Body of pancreas (tissue), 4 donors: Measurements from ENCODE around the gene IQCF2.

Experiments used
- POLR2A ChIP-seq, 3 donors: fragments of 450-650 bp; IDR thresholded peaks; one replicate each; pipeline ENCODE4 v1.6.1; 2016; ENCODE audit warnings: antibody characterized with exemption in 3 of 3, mild to moderate bottlenecking in 2 of 3
- TF ChIP-seq, protein P1 (sequence below), 7 experiments: fragments of 450-650 bp in 4 of 7; fragments of 200-600 bp in 3 of 7; sonication (generic) in 3 of 7; IDR thresholded peaks; one replicate each; pipeline ENCODE4 v1.5.1; 2016 to 2019; ENCODE audit warnings: antibody characterized with exemption in 7 of 7

DNA sequence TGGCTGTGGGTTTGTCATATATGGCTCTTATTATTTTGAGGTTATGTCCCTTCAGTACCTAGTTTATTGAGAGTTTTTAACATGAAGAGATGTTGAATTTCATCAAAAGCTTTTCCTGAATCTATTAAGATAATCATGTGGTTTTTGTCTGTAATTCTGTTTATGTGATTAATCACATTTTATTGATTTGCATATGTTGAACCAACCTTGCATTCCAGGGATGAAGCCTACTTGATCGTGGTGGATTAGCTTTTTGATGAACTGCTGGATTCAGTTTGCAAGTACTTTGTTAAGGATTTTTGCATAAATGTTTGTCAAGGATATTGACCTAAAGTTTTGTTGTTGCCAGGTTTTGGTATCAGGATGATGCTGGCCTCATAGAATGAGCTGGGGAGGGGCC is 33.1 kb upstream of the IQCF2 start:
- TF ChIP-seq, protein P1, sequence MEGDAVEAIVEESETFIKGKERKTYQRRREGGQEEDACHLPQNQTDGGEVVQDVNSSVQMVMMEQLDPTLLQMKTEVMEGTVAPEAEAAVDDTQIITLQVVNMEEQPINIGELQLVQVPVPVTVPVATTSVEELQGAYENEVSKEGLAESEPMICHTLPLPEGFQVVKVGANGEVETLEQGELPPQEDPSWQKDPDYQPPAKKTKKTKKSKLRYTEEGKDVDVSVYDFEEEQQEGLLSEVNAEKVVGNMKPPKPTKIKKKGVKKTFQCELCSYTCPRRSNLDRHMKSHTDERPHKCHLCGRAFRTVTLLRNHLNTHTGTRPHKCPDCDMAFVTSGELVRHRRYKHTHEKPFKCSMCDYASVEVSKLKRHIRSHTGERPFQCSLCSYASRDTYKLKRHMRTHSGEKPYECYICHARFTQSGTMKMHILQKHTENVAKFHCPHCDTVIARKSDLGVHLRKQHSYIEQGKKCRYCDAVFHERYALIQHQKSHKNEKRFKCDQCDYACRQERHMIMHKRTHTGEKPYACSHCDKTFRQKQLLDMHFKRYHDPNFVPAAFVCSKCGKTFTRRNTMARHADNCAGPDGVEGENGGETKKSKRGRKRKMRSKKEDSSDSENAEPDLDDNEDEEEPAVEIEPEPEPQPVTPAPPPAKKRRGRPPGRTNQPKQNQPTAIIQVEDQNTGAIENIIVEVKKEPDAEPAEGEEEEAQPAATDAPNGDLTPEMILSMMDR (IDR thresholded peaks at IDR 0.05): no peak
- no peak for TF ChIP-seq POLR2A (IDR thresholded peaks at IDR 0.05)
